H1 (cell line): Measurements from ENCODE around the gene RASGEF1C. TPM values are rescaled to one million over a fixed set of nuclear protein-coding genes. Genes with fewer than 3 reads are reported as not detected.

Experiments
- ASH2L ChIP-seq: fragments of 200-600, 300-600 bp; sonication (generic); IDR thresholded peaks from one replicate; pipeline ENCODE4 v1.7.1; 2017; ENCODE audit warnings: low read length
- BCL11A ChIP-seq, 2 experiments: IDR thresholded peaks; one replicate each; pipeline ENCODE4 v1.6.1; 2011; ENCODE audit warnings: low read depth in 2 of 2, low read length in 2 of 2, mild to moderate bottlenecking in 2 of 2
- EGR1 ChIP-seq: IDR thresholded peaks from 2 replicates; pipeline ENCODE4 v1.6.1; 2011; ENCODE audit warnings: low read depth, low read length, borderline replicate concordance
- EP300 ChIP-seq, 2 experiments: IDR thresholded peaks; 1 replicate in 1 of 2; 2 replicates in 1 of 2; pipeline ENCODE4 v1.6.1; 2011 to 2012; ENCODE audit warnings: low read depth in 2 of 2, low read length in 2 of 2, mild to moderate bottlenecking in 2 of 2, borderline replicate concordance in 1 of 2, inconsistent platforms in 1 of 2, moderate library complexity in 1 of 2
- GTF2F1 ChIP-seq: IDR thresholded peaks from 2 replicates; pipeline ENCODE4 v1.6.1; 2012; ENCODE audit warnings: low read depth, low read length, improper control_type of control experiment, borderline replicate concordance
- JUN ChIP-seq: IDR thresholded peaks from 2 replicates; pipeline ENCODE4 v1.6.1; 2011; ENCODE audit warnings: low read depth, mild to moderate bottlenecking, improper control_type of control experiment, low read length
- KDM1A ChIP-seq: fragments of 200-600, 300-600 bp; sonication (generic); IDR thresholded peaks from 2 replicates; pipeline ENCODE4 v1.7.1; 2016; ENCODE audit warnings: mild to moderate bottlenecking, low read length, borderline replicate concordance
- KDM5A ChIP-seq: fragments of 200-600 bp; IDR thresholded peaks from 2 replicates; pipeline ENCODE4 v1.7.1; 2012; ENCODE audit warnings: mild to moderate bottlenecking, low read length, inconsistent platforms, mixed read lengths
- NANOG ChIP-seq: IDR thresholded peaks from 2 replicates; pipeline ENCODE4 v1.6.1; 2011; ENCODE audit warnings: low read length, low read depth, mild to moderate bottlenecking, inconsistent platforms; ENCODE audit not compliant: insufficient read depth, poor library complexity, severe bottlenecking
- NRF1 ChIP-seq: IDR thresholded peaks from 2 replicates; pipeline ENCODE4 v1.6.1; 2011; ENCODE audit warnings: mild to moderate bottlenecking, low read depth, low read length, improper control_type of control experiment
- PHF8 ChIP-seq: fragments of 200-600 bp; sonication (generic); conservative IDR thresholded peaks from 2 replicates; pipeline ENCODE4 v1.7.1; 2012; ENCODE audit warnings: low read depth, mild to moderate bottlenecking, inconsistent platforms, low read length, moderate library complexity
- POLR2A ChIP-seq, 2 experiments: IDR thresholded peaks; 1 replicate in 1 of 2; 2 replicates in 1 of 2; pipeline ENCODE4 v1.6.1; 2011; ENCODE audit warnings: low read depth in 2 of 2, low read length in 2 of 2, mild to moderate bottlenecking in 2 of 2; ENCODE audit errors: control extremely low read depth in 1 of 2
- RBBP5 ChIP-seq: IDR thresholded peaks from 2 replicates; pipeline ENCODE4 v1.7.1; 2012; ENCODE audit warnings: low read depth, mild to moderate bottlenecking, inconsistent platforms, low read length, moderate library complexity, borderline replicate concordance
- RXRA ChIP-seq: IDR thresholded peaks from 2 replicates; pipeline ENCODE4 v1.6.1; 2011; ENCODE audit warnings: low read depth, mild to moderate bottlenecking, low read length, moderate library complexity; ENCODE audit not compliant: insufficient read depth
- SAP30 ChIP-seq: fragments of 300-600 bp; sonication (generic); IDR thresholded peaks from 2 replicates; pipeline ENCODE4 v1.7.1; 2012; ENCODE audit warnings: low read length, moderate library complexity, mild to moderate bottlenecking, inconsistent platforms; ENCODE audit not compliant: insufficient read depth, insufficient replicate concordance
- TAF1 ChIP-seq: IDR thresholded peaks from 2 replicates; pipeline ENCODE4 v1.6.1; 2011; ENCODE audit warnings: mild to moderate bottlenecking, low read depth, low read length
- TBP ChIP-seq: IDR thresholded peaks from 2 replicates; pipeline ENCODE4 v1.6.1; 2011; ENCODE audit warnings: low read depth, low read length, improper control_type of control experiment
- TCF12 ChIP-seq: IDR thresholded peaks from 2 replicates; pipeline ENCODE4 v1.6.1; 2011; ENCODE audit warnings: low read depth, mild to moderate bottlenecking, low read length
- TEAD4 ChIP-seq: IDR thresholded peaks from 2 replicates; pipeline ENCODE4 v1.6.1; 2012; ENCODE audit warnings: low read depth, low read length, inconsistent platforms, mixed read lengths
- polyA plus RNA-seq, 7 experiments: library from polyadenylated mRNA; depleted of rRNA in 3 of 7; stranded (reverse) in 5 of 7; unstranded in 2 of 7; fragments of >200 nt in 5 of 7; fragments of 200-250 nt in 2 of 7; gene quantifications; 1 replicate in 5 of 7; 2 replicates in 1 of 7; 4 replicates in 1 of 7; pipeline versions ENCODE4 v1.2.1 to v1.2.3, GENCODE V29; 2011 to 2013; ENCODE audit warnings: missing spikeins in 2 of 7, mixed read lengths in 2 of 7
- total RNA-seq: library from RNA; stranded (reverse); fragmentation: NEBNext Ultra II Directional; extraction: Animal tissue kit (Norgen Biotek cat#: 25700); gene quantifications from 2 replicates; pipeline ENCODE4 v1.2.1, GENCODE V29; 2021
- TF ChIP-seq, protein P1 (sequence below), 3 experiments: IDR thresholded peaks; 1 replicate in 2 of 3; 2 replicates in 1 of 3; pipeline versions ENCODE4 v1.5.1 to v1.6.1; 2011; ENCODE audit warnings: low read length in 3 of 3, mild to moderate bottlenecking in 3 of 3, inconsistent platforms in 2 of 3, low read depth in 1 of 3, moderate library complexity in 1 of 3; ENCODE audit not compliant: insufficient read depth in 1 of 3; ENCODE audit errors: control extremely low read depth in 1 of 3
- TF ChIP-seq, protein P2 (sequence below): IDR thresholded peaks from 2 replicates; pipeline ENCODE4 v1.6.1; 2012; ENCODE audit warnings: inconsistent platforms

The RASGEF1C gene
- total and polyA plus RNA-seq, 2 of the 8 experiments (the other 6 are each of a cell fraction or from before 2014, with no cell fraction given): 0.26 to 0.61 TPM

DNA sequence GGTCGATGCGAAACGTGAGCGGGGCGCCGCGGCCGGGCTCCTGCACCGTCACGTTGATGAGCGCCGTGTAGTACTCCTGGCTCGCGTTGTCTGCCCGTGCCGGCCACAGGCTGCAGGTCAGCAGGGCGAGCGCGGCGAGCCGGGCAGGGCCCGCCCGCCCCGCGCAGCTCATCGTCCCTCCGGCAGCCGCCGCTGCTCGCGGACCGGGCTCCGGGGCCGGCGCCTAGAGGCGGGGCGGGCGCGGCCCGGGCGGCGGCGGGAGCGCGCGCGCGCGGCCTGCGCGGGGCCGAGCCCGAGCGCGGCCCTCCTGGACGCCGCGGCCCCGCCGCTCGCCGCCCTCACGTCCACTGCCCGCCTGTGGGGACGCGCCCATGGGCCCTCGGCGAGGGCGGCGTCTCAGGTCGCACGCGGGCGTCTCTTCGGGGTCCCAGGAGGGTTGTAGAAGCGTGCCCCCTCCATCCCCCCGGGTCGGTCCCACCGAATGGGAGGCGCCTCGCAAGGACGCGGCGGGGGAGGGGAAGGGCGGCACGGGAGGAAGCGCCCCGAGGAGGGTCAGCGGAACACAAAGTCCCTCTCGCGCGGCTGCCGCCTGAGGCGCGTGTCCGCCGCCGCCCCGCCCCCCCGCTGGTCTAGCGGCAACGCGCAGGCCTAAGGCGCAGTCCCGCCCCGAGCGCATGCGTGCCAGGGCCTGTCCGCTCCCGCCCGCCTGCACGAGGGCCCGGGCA, 137.3 kb downstream of the RASGEF1C start, which contains the start of gene RNF130 (continued):
- TF ChIP-seq, protein P1, sequence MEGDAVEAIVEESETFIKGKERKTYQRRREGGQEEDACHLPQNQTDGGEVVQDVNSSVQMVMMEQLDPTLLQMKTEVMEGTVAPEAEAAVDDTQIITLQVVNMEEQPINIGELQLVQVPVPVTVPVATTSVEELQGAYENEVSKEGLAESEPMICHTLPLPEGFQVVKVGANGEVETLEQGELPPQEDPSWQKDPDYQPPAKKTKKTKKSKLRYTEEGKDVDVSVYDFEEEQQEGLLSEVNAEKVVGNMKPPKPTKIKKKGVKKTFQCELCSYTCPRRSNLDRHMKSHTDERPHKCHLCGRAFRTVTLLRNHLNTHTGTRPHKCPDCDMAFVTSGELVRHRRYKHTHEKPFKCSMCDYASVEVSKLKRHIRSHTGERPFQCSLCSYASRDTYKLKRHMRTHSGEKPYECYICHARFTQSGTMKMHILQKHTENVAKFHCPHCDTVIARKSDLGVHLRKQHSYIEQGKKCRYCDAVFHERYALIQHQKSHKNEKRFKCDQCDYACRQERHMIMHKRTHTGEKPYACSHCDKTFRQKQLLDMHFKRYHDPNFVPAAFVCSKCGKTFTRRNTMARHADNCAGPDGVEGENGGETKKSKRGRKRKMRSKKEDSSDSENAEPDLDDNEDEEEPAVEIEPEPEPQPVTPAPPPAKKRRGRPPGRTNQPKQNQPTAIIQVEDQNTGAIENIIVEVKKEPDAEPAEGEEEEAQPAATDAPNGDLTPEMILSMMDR (IDR thresholded peaks at IDR 0.05; ENCODE audit: control extremely low read depth in 1 of 3, insufficient read depth in 1 of 3, low read depth in 1 of 3, low read length in 3 of 3): no peak
- TF ChIP-seq, protein P2, sequence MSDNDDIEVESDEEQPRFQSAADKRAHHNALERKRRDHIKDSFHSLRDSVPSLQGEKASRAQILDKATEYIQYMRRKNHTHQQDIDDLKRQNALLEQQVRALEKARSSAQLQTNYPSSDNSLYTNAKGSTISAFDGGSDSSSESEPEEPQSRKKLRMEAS: peak; percentile 100
- TF ChIP-seq POLR2A (IDR thresholded peaks at IDR 0.05; ENCODE audit: control extremely low read depth in 1 of 2, low read depth in 2 of 2, low read length in 2 of 2): peak in 1 of 2 experiments; percentile 67; a peak in 2 of 3 replicates
- TF ChIP-seq EP300 (IDR thresholded peaks at IDR 0.05; ENCODE audit: borderline replicate concordance in 1 of 2, low read depth in 2 of 2, low read length in 2 of 2): no peak
- no peak for TF ChIP-seq TCF12
- TF ChIP-seq JUN: no peak
- no peak for TF ChIP-seq KDM1A
- peak; percentile 56 for TF ChIP-seq TAF1
- TF ChIP-seq SAP30: no peak
- TF ChIP-seq NRF1: peak; percentile 79
- peak; percentile 84 for TF ChIP-seq ASH2L
- TF ChIP-seq GTF2F1: no peak; the same call in 1 of the 2 replicates
- no peak for TF ChIP-seq KDM5A
- TF ChIP-seq TBP: 0 out of 2 replicates have a peak, but pooled peaks have one; percentile 26
- TF ChIP-seq BCL11A (IDR thresholded peaks at IDR 0.05; ENCODE audit: low read depth in 2 of 2, low read length in 2 of 2): no peak
- TF ChIP-seq RBBP5: peak; percentile 94; the same call in 1 of the 2 replicates
- TF ChIP-seq EGR1: no peak; the same call in 1 of the 2 replicates
- TF ChIP-seq PHF8: peak; percentile 91
- no peak for TF ChIP-seq RXRA
- TF ChIP-seq NANOG: no peak
- TF ChIP-seq TEAD4: no peak
